ENCODE data around the gene PDK2.

PDK2 gene

GRCh38 chr17:50080096-50080480 lies 15.1 kb upstream of the PDK2 start:
- no peak for DNase-seq

- no peak for DNase-seq
Observed at GRCh38 chr17:50080827-50081226, 14.3 kb upstream of the PDK2 start.

- DNase-seq, result no peak
Observed at GRCh38 chr17:50081757-50082156, 13.4 kb upstream of the PDK2 start.

- peak; percentile 57 for DNase-seq
Observed at GRCh38 chr17:50087246-50087911, 7.8 kb upstream of the PDK2 start.

DNA sequence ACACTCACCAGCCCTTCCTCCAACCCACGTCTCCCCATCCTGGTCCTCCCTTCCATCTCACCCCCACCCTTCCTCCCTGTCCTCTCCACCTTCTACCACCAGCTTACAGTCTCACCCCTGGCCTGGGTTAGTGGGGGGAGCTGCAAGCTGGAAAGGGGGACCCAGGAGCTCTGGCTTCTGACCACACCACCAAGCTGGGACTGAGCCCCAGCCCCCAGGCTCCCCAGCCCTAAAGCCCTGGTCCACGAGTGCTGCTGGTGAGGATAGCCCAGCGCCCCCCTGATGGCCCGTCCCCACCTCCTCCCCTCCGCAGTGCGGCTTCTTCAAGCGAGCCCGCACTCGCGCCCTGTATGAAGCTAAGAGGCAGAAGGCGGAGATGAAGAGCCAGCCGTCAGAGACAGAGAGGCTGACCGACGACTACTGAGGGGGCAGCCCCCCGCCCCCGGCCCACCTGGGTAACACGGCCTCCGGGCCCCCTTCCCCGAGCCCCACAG lies 7.2 kb upstream of the PDK2 start:
- DNase-seq, result no peak

DNA sequence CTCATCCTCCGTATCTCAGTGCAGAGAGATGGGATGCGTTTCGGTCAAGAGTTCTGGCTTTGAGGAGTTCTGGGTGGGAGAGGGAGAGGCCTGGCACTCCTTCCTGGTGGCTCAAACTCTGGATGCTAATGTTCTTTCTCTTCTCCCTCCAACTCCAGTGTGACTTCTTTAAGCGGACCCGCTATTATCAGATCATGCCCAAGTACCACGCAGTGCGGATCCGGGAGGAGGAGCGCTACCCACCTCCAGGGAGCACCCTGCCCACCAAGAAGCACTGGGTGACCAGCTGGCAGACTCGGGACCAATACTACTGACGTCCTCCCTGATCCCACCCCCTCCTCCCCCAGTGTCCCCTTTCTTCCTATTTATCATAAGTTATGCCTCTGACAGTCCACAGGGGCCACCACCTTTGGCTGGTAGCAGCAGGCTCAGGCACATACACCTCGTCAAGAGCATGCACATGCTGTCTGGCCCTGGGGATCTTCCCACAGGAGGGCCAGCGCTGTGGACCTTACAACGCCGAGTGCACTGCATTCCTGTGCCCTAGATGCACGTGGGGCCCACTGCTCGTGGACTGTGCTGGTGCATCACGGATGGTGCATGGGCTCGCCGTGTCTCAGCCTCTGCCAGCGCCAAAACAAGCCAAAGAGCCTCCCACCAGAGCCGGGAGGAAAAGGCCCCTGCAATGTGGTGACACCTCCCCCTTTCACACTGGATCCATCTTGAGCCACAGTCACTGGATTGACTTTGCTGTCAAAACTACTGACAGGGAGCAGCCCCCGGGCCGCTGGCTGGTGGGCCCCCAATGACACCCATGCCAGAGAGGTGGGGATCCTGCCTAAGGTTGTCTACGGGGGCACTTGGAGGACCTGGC lies 6.0 kb upstream of the PDK2 start:
- no peak for DNase-seq

DNA sequence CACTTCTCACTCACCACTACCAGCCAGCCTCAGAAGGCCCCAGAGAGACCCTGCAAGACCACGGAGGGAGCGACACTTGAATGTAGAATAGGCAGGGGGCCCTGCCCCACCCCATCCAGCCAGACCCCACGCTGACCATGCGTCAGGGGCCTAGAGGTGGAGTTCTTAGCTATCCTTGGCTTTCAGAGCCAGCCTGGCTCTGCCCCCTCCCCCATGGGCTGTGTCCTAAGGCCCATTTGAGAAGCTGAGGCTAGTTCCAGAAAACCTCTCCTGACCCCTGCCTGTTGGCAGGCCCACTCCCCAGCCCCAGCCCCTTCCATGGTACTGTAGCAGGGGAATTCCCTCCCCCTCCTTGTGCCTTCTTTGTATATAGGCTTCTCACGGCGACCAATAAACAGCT lies 5.1 kb upstream of the PDK2 start:
- DNase-seq, result no peak

- no peak for DNase-seq
Observed at GRCh38 chr17:50090971-50091917, 3.9 kb upstream of the PDK2 start.

GRCh38 chr17:50091918-50092285 lies 3.2 kb upstream of the PDK2 start:
- no peak for DNase-seq

DNA sequence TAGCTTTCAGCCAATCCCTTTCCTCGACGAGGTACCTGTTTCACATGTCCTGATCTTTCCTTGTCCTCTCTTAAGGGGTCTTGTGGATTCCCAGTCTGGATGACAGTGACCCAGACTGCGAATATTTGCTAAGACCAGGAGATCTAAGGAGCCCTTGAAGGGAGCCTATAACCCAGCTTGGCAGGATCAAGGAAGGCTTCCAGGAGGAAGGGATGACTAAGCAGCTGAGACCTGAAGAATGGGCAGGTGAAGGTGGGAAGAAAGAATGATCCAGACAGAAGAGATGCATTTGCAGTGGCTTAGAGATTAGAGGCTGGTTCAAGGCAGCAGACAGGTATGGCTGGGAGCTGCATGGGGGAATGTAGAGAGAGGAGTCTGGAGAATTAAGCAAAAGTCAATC lies 1.9 kb upstream of the PDK2 start:
- no peak for DNase-seq

DNA sequence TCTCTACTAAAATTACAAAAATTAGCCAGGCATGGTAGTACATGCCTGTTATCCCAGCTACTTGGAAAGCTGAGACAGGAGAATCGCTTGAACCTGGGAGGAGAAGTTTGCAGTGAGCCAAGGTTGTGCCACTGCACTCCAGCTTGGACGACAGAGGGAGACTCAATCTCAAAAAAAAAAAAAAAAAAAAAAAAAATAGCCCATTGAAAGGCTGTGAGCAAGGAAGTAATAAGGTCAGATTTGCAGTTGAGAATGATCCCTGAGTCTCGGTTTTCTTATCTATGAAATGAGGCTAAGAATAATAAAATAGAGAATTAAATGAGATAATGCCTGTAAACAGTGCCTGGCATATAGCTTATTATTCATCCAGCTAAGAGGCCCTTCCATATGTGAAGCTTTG lies 1.3 kb upstream of the PDK2 start:
- no peak for DNase-seq

- peak; percentile 88 for DNase-seq
Observed at GRCh38 chr17:50094243-50094752, 853 bp upstream of the PDK2 start.

GRCh38 chr17:50095626-50096037 lies 481 bp downstream of the PDK2 start:
- no peak for DNase-seq

DNA sequence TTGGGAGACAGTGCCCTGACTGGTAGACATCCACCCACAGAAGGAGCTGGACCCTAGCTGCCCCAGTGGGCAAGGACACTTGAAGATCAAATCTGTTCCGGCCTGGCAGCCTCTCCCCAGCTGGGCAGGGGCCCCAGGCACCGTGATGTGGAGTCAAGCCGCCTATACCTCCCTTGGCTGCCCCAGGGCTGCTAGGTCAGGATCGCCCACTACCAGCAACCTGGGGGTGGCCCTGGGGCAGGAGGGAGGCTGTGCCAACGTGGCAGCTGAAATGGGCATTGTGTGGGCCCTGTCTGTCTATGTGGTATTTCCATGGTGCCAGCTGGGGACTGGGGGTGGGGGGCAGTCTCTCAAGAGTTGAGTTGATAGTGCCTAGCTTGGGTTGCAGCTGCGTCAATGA lies 941 bp downstream of the PDK2 start:
- no peak for DNase-seq

DNA sequence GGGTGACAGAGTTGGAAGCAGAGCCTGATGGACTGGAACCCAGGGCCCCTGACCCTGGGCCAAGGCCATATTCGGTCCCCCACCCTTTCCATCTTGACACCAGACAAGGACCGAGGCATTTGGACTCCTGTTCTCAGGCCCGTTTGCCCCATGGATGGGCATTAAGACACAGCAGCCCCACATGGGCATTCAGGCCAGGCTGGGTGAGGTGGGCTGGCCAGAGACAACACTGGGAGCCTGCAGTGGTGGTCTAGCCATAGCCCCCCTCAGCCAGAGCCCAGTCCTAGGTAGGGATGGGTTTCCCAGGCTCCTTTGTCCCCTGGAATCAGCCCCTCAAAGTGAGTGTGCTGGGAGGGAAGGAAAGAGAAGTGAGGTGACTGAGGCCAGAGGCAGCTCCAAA lies 1.6 kb downstream of the PDK2 start:
- DNase-seq, result no peak

DNA sequence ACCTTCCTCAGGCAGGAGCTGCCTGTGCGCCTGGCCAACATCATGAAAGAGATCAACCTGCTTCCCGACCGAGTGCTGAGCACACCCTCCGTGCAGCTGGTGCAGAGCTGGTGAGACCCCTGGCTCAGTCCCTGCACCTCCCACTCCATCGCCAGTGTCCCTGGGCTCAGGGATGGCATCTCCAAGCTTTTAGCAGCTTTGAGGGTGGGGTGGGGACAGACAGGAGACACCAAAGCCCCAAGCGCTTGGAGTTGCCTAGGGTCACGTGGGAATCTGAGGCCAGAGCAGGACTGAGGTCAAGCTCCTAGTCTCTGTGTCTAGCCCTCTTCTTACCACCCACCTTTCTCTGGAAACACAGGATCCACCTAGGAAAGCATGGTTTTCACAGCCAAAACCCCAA lies 2.3 kb downstream of the PDK2 start:
- no peak for DNase-seq

DNA sequence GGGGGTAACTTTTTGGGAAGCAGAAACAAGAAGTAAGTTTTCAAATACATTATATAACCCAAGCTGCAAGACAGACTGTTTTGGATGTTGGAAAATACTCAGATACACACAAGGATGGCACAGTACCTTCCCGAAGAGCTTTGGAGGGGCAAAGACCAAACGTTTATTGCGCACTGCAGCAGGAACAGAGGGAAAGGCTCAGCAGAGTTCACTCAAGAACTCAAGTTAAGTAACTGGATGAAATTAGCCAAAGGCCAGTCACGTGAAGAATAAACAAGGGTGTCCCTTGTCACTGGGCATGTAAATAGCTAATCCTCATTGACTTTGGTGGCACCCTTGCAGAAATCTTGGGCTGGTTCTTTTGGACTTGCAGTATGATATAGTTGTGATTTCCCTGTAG lies 2.8 kb downstream of the PDK2 start:
- DNase-seq, result no peak

DNA sequence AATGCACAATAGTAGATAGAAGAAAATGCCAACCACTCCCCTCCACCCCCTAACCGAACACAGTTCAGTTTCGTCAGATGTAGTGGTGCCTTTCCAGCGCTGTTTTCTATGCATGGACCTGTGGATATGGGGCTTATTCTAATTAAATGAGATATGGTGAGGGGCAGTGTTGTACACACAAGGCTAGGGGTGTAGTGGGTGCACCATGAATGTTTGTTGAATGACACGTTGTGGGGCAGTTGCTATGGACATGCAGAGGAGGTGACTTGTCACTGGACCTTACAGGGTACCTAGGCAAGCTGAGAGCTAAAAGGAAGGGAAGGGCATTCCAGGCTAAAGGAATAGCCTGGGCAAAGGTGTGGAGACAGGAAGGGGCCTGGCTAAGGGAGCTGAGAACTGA lies 3.4 kb downstream of the PDK2 start:
- DNase-seq, result no peak

DNA sequence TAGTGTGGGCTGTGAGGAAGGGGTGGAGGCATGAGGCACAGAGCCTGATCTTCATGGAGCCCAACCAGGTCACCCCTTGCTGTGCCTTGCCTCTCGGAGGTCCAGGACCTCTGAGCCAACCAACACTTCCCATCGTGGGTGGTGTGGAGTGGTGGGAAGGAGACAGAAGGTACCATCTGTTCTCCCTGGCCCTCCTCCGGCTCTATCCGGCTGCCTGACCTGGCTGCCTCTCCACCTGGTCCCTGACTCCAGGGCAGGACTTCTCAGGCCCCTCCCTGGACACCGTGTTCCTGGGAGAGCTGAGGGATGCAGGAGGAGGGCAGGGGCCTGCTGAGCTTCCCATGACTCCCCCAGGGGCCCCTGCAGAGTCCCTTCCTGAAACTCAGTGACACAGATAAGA lies 3.9 kb downstream of the PDK2 start:
- no peak for DNase-seq

- no peak for DNase-seq
Observed at GRCh38 chr17:50100480-50100883, 5.3 kb downstream of the PDK2 start.

- no peak for DNase-seq
Observed at GRCh38 chr17:50100921-50101345, 5.8 kb downstream of the PDK2 start.

DNA sequence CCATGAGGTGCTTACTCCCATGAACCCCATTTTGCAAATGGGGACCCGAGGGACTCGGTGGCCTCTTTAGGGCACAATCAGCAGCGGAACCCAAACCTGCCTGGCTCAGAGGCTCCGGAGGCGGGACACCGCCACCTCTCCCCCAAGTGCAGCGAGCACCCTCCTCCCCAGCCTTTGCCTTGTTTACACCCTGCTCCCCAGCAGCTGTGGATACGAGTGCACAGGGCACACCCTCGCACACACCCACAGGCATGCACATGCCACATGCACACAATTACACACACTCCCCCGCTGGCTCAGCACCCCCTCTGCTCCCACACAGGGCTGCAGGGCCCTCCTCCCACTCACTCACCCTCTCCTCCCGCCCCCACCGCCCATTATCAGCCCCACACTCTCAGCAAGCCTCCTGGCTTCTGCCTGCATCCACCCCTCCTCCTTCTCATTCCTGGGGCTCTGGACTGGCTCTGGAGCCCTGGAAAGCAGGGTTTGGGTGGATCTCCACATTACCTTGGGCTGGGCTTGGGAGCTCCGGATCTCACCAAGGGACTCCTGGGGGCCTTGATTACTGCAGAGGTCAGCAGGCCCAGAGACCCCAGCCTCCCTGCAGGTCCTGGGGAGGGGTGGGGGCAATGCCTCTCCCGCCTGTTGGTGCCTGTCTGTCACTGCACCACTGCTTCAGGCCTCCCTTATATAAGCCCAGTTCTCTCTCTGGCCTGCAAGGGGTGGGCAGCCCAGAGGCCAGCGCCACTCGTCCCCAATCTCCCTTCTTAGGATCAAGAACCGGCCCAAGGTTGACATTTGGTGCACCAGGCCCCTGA lies 6.4 kb downstream of the PDK2 start:
- no peak for DNase-seq
